Mesothelial cell of epicardium (in vitro differentiated cells): ENCODE measurements around the gene ARSI. TPM values are rescaled to one million over a fixed set of nuclear protein-coding genes. Genes with fewer than 3 reads are reported as not detected.

Source experiments
- DNase-seq, 2 experiments: peaks; one replicate each; pipeline ENCODE4 v3.0.0; 2021; ENCODE audit warnings: low spot score in 2 of 2; ENCODE audit not compliant: unreplicated experiment in 2 of 2
- H3K27ac Mint-ChIP-seq: 2 replicates; pipeline ENCODE4 v1.8.0; 2021; ENCODE audit warnings: mixed read lengths
- H3K27me3 Mint-ChIP-seq: 2 replicates; pipeline ENCODE4 v1.8.0; 2021; ENCODE audit warnings: low read depth, mixed read lengths
- H3K36me3 Mint-ChIP-seq: 2 replicates; pipeline ENCODE4 v1.8.0; 2021; ENCODE audit warnings: mixed read lengths
- H3K4me1 Mint-ChIP-seq: 2 replicates; pipeline ENCODE4 v1.8.0; 2021; ENCODE audit warnings: mixed read lengths
- H3K4me3 Mint-ChIP-seq: 2 replicates; pipeline ENCODE4 v1.8.0; 2021; ENCODE audit warnings: mild to moderate bottlenecking, moderate library complexity, mixed read lengths
- H3K9me3 Mint-ChIP-seq: 2 replicates; pipeline ENCODE4 v1.8.0; 2021; ENCODE audit warnings: mixed read lengths
- total RNA-seq: library from RNA; stranded (reverse); gene quantifications from 3 replicates; pipeline ENCODE4 v1.2.1, GENCODE V29; 2021
- TF ChIP-seq, protein P1 (sequence below): fragments of 200-600 bp; sonication (generic); IDR thresholded peaks from one replicate; pipeline ENCODE4 v1.5.0; 2021; ENCODE audit warnings: antibody characterized with exemption; ENCODE audit not compliant: unreplicated experiment

ARSI gene
- total RNA-seq, 1 donor from 2014 or later: 18.8 TPM

DNA sequence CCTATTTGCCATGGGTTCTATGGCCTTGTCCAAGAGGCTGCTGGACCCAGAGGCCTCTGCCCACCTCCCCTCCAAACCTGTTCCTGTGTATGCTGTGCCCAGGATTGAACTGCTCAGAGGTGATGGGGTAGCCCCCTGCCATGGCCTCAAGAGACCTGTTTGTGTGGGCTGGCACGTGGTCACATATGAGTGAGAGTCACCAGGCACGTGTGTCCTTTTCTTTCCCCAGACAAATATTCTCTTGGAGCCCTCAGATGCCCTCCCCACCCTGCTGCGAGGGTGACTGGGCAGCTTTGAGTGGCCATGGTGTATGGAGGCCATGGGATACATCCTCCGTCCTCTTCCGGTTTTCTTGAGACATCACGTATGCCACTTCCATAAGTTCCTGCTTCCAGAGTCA lies 43.9 kb upstream of the ARSI start:
- Mint-ChIP-seq H3K4me1 (peaks cover 11% of the 10 kb centered on the region), H3K36me3 (no peaks in the 10 kb centered on the region), H3K27ac (no peak overlapping the region), H3K9me3 (no peaks in the 10 kb centered on the region), H3K27me3 (no peaks in the 10 kb centered on the region), H3K4me3 (no peak overlapping the region)
- TF ChIP-seq, protein P1, sequence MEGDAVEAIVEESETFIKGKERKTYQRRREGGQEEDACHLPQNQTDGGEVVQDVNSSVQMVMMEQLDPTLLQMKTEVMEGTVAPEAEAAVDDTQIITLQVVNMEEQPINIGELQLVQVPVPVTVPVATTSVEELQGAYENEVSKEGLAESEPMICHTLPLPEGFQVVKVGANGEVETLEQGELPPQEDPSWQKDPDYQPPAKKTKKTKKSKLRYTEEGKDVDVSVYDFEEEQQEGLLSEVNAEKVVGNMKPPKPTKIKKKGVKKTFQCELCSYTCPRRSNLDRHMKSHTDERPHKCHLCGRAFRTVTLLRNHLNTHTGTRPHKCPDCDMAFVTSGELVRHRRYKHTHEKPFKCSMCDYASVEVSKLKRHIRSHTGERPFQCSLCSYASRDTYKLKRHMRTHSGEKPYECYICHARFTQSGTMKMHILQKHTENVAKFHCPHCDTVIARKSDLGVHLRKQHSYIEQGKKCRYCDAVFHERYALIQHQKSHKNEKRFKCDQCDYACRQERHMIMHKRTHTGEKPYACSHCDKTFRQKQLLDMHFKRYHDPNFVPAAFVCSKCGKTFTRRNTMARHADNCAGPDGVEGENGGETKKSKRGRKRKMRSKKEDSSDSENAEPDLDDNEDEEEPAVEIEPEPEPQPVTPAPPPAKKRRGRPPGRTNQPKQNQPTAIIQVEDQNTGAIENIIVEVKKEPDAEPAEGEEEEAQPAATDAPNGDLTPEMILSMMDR: no peak
- no peak for DNase-seq

DNA sequence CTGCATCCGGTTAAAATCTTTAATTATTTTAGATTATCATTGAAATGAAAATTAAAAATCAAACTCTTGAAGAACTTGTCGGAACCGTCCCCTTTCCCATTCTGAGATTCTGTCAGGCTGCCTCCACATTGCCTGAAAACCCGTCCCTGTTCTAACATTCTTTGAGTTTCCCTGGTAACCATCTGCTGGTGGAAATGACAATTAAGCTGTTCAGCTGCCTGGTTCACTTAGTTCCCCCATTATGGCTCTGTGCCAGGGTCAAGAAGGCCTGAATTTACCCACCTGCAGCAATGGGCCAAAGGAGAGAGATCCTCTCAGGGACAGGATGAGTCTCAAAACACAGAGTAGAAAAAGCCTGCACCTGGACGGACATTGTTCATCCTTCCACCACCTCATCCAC lies 43.0 kb upstream of the ARSI start:
- H3K36me3 Mint-ChIP-seq: no peaks in the 10 kb centered on the region
- H3K27me3 Mint-ChIP-seq: no peaks in the 10 kb centered on the region
- H3K27ac Mint-ChIP-seq: no peak overlapping the region
- no peaks in the 10 kb centered on the region for H3K9me3 Mint-ChIP-seq
- H3K4me3 Mint-ChIP-seq: no peak overlapping the region
- TF ChIP-seq, protein P1: no peak
- peaks cover 8% of the 10 kb centered on the region for H3K4me1 Mint-ChIP-seq
- DNase-seq: no peak

DNA sequence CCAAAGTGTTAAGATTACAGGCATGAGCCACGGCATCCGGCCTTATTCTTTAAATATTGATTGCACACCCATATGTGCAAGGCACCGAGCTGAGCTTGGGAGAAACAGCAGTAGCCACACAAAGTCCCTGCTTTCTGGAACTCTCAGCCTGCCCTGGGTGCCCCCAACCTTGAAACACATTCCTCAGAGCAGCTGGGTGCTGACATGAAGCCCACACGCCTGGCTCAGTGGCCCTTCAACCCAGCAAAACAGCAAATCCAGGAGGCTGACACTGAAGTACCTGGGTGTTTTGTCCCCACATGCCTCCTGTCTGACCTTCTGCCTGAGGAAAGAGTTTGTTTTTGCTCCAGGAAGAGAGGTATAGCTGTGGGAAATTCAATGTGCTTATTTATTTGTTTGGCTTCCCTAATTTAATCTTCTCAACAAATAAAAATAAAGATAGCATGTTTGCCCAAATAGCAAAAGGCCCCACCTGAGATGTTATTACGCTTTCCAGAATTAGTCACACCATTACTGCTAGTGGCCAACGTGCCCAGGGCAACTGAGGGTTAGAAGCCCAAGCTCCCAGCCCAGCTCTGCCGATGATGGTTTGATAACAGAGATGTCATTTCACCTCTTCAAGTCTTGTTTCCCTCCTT lies 41.4 kb upstream of the ARSI start:
- no peak overlapping the region for H3K4me3 Mint-ChIP-seq
- H3K36me3 Mint-ChIP-seq: no peaks in the 10 kb centered on the region
- no peaks in the 10 kb centered on the region for H3K9me3 Mint-ChIP-seq
- H3K4me1 Mint-ChIP-seq: peaks cover 10% of the 10 kb centered on the region
- H3K27me3 Mint-ChIP-seq: no peaks in the 10 kb centered on the region
- no peak overlapping the region for H3K27ac Mint-ChIP-seq
- no peak for DNase-seq
- TF ChIP-seq, protein P1: no peak

DNA sequence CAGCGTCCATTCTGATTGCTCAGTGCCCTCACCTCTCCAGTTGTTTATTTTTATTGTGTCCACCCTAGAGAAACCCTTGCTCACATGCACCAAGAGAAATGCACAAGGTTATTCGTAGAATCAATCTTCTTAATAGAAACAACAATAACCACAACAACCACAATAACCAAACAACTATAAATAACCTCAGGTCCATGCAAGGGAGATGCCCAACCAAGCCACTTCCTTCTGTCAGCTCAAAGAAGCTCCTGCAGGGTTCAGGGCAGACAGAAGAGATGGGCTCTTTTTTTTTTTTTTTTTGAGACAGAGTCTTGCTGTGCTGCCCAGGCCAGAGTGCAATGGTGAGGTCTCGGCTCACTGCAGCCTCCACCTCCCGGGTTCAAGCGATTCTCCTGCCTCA lies 39.9 kb upstream of the ARSI start:
- Mint-ChIP-seq H3K4me1 (peaks cover 11% of the 10 kb centered on the region), H3K36me3 (no peaks in the 10 kb centered on the region), H3K27ac (no peak overlapping the region), H3K4me3 (no peak overlapping the region), H3K27me3 (no peaks in the 10 kb centered on the region), H3K9me3 (no peaks in the 10 kb centered on the region)
- DNase-seq: no peak
- TF ChIP-seq, protein P1: no peak

DNA sequence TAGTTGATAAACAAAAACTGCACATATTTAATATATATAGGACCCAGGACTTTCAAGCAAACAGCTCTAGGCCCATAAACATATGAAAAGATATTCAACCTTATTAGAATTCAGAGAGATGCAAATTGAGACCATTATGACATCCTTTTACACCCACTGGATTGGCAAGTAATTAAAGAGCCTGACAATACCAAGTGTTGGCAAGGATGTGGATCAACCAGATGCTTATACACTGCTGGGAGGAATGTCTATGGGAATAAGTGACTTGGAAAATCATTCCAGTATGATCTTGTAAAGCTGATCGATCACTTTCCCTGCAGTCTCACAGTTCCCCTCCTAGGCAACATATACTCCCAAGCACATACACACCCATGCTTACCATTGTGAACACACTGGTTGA lies 39.3 kb upstream of the ARSI start:
- Mint-ChIP-seq H3K27ac (no peak overlapping the region), H3K9me3 (no peaks in the 10 kb centered on the region)
- no peak for DNase-seq

More for the DNA sequence above, 39.3 kb upstream of the ARSI start:
- H3K4me1 Mint-ChIP-seq: peaks cover 11% of the 10 kb centered on the region
- no peaks in the 10 kb centered on the region for H3K27me3 Mint-ChIP-seq
- no peaks in the 10 kb centered on the region for H3K36me3 Mint-ChIP-seq
- TF ChIP-seq, protein P1: no peak
- no peak overlapping the region for H3K4me3 Mint-ChIP-seq
